GM13976 (cell line): ENCODE results near the gene PGM3.

Source experiments
- DNase-seq: peaks from one replicate; pipeline ENCODE4 v3.0.0; 2012; ENCODE audit warnings: low spot score
- CTCF ChIP-seq: IDR thresholded peaks from 2 replicates; pipeline ENCODE4 v1.5.1; 2012; ENCODE audit warnings: borderline replicate concordance, mild to moderate bottlenecking; ENCODE audit not compliant: insufficient read depth; ENCODE audit errors: extremely low read depth, missing control alignments, control extremely low read depth
- in situ Hi-C: fragments of 300-500 bp; cut with MboI; formaldehyde crosslinking; loops from one replicate; pipeline ENCODE4 v1.12.0; 2022; ENCODE audit warnings: low sequenced_read_pairs, mixed read lengths, inconsistent platforms; ENCODE audit not compliant: unreplicated experiment

The PGM3 gene

GRCh38 chr6:83192871-83193746, at the start of gene PGM3, which contains the start of gene RWDD2A:
TSS of gene PGM3 (minus strand) at chr6:83193265. CDS start at chr6:83191012, 2,253 bp downstream.
TSS of gene RWDD2A (plus strand) at chr6:83193357. CDS start at chr6:83194452, 1,095 bp downstream.
- no peak for TF ChIP-seq CTCF

GRCh38 chr6:83231146-83231545, 38.1 kb upstream of the PGM3 start:
- DNase-seq: no peak
- in situ Hi-C loops: no loop called here
- no peak for TF ChIP-seq CTCF

More at GRCh38 chr6:83192871-83193746, at the start of gene PGM3, which contains the start of gene RWDD2A:
- in situ Hi-C loops: no loop called here
- DNase-seq: peak; percentile 99

GRCh38 chr6:83226517-83226916, 33.5 kb upstream of the PGM3 start:
- in situ Hi-C loops: no loop called here
- DNase-seq: no peak
- no peak for TF ChIP-seq CTCF

GRCh38 chr6:83221889-83222479, 28.9 kb upstream of the PGM3 start:
- in situ Hi-C loops: loop anchor here (5.0 to 25.0 kb wide), 2 partner anchors 295 to 960 kb away; no protein-coding TSS in a partner anchor
- DNase-seq: peak; percentile 28
- TF ChIP-seq CTCF: peak; percentile 25

GRCh38 chr6:83221276-83221675, 28.2 kb upstream of the PGM3 start:
- no peak for TF ChIP-seq CTCF
- in situ Hi-C loops: loop anchor here (5.0 to 25.0 kb wide), 2 partner anchors 296 to 959 kb away; no protein-coding TSS in a partner anchor
- DNase-seq: no peak

GRCh38 chr6:83220121-83220520, 27.1 kb upstream of the PGM3 start:
- in situ Hi-C loops: loop anchor here (5.0 to 25.0 kb wide), 2 partner anchors 297 to 958 kb away; no protein-coding TSS in a partner anchor
- no peak for TF ChIP-seq CTCF
- DNase-seq: no peak
